Measurements from ENCODE around the gene TBCK. TPM values are rescaled to one million over a fixed set of nuclear protein-coding genes. Genes with fewer than 3 reads are reported as not detected.

TBCK gene
- total and polyA plus RNA-seq, 2 experiments from 2014 or later = 13.9 to 28.9 TPM

GRCh38 chr4:106320235-106320634 is 4.2 kb upstream of the TBCK start:
- Histone ChIP-seq H3K27ac (ENCODE audit: low read depth) (no peak overlapping the region), H3K9me2 (ENCODE audit: insufficient read depth) (no peaks in the 10 kb centered on the region), H3K27me3 (ENCODE audit: insufficient read depth) (no peaks in the 10 kb centered on the region), H3K4me2 (no peak overlapping the region), H4K20me1 (replicated peaks; ENCODE audit: insufficient read depth) (no peaks in the 10 kb centered on the region), H3F3A (replicated peaks; ENCODE audit: low read depth) (no peaks in the 10 kb centered on the region), H3K4me3 (no peak overlapping the region), H2AFZ (no peak overlapping the region), H3K79me2 (replicated peaks; ENCODE audit: insufficient read depth) (peaks cover 65% of the 10 kb centered on the region), H3K36me3 (ENCODE audit: insufficient read depth) (peaks cover 7% of the 10 kb centered on the region; the same call in 1 of the 2 replicates), H3K4me1 (ENCODE audit: insufficient read depth) (peaks cover 6% of the 10 kb centered on the region)
- DNase-seq (ENCODE audit: low spot score) = no peak
- Mint-ChIP-seq H3K4me1 (no peaks in the 10 kb centered on the region), H3K36me3 (ENCODE audit: low read depth) (peaks cover 28% of the 10 kb centered on the region), H3K27me3 (ENCODE audit: insufficient read depth, low read depth, poor library complexity) (no peaks in the 10 kb centered on the region), H3K4me3 (no peak overlapping the region), H3K27ac (no peak overlapping the region), H3K9me3 (peaks cover 17% of the 10 kb centered on the region)
- ATAC-seq = no peak
- no peak for TF ChIP-seq POLR2AphosphoS5 (IDR thresholded peaks at IDR 0.05; ENCODE audit: low read depth)
- TF ChIP-seq JUNB (IDR thresholded peaks at IDR 0.05; ENCODE audit: unreplicated experiment) = no peak
- no peak for TF ChIP-seq NANOG (IDR thresholded peaks at IDR 0.05; ENCODE audit: borderline replicate concordance)
- TF ChIP-seq, protein P1, sequence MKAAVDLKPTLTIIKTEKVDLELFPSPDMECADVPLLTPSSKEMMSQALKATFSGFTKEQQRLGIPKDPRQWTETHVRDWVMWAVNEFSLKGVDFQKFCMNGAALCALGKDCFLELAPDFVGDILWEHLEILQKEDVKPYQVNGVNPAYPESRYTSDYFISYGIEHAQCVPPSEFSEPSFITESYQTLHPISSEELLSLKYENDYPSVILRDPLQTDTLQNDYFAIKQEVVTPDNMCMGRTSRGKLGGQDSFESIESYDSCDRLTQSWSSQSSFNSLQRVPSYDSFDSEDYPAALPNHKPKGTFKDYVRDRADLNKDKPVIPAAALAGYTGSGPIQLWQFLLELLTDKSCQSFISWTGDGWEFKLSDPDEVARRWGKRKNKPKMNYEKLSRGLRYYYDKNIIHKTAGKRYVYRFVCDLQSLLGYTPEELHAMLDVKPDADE (IDR thresholded peaks at IDR 0.05) = no peak
- TF ChIP-seq, protein P2, sequence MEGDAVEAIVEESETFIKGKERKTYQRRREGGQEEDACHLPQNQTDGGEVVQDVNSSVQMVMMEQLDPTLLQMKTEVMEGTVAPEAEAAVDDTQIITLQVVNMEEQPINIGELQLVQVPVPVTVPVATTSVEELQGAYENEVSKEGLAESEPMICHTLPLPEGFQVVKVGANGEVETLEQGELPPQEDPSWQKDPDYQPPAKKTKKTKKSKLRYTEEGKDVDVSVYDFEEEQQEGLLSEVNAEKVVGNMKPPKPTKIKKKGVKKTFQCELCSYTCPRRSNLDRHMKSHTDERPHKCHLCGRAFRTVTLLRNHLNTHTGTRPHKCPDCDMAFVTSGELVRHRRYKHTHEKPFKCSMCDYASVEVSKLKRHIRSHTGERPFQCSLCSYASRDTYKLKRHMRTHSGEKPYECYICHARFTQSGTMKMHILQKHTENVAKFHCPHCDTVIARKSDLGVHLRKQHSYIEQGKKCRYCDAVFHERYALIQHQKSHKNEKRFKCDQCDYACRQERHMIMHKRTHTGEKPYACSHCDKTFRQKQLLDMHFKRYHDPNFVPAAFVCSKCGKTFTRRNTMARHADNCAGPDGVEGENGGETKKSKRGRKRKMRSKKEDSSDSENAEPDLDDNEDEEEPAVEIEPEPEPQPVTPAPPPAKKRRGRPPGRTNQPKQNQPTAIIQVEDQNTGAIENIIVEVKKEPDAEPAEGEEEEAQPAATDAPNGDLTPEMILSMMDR (conservative IDR thresholded peaks at IDR 0.05; ENCODE audit: low read depth in 2 of 2) = no peak
- TF ChIP-seq STAT1 (IDR thresholded peaks at IDR 0.05; ENCODE audit: unreplicated experiment) = no peak
- no peak for TF ChIP-seq EZH2phosphoT487 (IDR thresholded peaks at IDR 0.05; ENCODE audit: unreplicated experiment)
- TF ChIP-seq ZNF331 (CRISPR knock-in tag; IDR thresholded peaks at IDR 0.05; ENCODE audit: low read depth) = no peak
- TF ChIP-seq REST (IDR thresholded peaks at IDR 0.05; ENCODE audit: unreplicated experiment) = no peak
- TF ChIP-seq, protein P3, sequence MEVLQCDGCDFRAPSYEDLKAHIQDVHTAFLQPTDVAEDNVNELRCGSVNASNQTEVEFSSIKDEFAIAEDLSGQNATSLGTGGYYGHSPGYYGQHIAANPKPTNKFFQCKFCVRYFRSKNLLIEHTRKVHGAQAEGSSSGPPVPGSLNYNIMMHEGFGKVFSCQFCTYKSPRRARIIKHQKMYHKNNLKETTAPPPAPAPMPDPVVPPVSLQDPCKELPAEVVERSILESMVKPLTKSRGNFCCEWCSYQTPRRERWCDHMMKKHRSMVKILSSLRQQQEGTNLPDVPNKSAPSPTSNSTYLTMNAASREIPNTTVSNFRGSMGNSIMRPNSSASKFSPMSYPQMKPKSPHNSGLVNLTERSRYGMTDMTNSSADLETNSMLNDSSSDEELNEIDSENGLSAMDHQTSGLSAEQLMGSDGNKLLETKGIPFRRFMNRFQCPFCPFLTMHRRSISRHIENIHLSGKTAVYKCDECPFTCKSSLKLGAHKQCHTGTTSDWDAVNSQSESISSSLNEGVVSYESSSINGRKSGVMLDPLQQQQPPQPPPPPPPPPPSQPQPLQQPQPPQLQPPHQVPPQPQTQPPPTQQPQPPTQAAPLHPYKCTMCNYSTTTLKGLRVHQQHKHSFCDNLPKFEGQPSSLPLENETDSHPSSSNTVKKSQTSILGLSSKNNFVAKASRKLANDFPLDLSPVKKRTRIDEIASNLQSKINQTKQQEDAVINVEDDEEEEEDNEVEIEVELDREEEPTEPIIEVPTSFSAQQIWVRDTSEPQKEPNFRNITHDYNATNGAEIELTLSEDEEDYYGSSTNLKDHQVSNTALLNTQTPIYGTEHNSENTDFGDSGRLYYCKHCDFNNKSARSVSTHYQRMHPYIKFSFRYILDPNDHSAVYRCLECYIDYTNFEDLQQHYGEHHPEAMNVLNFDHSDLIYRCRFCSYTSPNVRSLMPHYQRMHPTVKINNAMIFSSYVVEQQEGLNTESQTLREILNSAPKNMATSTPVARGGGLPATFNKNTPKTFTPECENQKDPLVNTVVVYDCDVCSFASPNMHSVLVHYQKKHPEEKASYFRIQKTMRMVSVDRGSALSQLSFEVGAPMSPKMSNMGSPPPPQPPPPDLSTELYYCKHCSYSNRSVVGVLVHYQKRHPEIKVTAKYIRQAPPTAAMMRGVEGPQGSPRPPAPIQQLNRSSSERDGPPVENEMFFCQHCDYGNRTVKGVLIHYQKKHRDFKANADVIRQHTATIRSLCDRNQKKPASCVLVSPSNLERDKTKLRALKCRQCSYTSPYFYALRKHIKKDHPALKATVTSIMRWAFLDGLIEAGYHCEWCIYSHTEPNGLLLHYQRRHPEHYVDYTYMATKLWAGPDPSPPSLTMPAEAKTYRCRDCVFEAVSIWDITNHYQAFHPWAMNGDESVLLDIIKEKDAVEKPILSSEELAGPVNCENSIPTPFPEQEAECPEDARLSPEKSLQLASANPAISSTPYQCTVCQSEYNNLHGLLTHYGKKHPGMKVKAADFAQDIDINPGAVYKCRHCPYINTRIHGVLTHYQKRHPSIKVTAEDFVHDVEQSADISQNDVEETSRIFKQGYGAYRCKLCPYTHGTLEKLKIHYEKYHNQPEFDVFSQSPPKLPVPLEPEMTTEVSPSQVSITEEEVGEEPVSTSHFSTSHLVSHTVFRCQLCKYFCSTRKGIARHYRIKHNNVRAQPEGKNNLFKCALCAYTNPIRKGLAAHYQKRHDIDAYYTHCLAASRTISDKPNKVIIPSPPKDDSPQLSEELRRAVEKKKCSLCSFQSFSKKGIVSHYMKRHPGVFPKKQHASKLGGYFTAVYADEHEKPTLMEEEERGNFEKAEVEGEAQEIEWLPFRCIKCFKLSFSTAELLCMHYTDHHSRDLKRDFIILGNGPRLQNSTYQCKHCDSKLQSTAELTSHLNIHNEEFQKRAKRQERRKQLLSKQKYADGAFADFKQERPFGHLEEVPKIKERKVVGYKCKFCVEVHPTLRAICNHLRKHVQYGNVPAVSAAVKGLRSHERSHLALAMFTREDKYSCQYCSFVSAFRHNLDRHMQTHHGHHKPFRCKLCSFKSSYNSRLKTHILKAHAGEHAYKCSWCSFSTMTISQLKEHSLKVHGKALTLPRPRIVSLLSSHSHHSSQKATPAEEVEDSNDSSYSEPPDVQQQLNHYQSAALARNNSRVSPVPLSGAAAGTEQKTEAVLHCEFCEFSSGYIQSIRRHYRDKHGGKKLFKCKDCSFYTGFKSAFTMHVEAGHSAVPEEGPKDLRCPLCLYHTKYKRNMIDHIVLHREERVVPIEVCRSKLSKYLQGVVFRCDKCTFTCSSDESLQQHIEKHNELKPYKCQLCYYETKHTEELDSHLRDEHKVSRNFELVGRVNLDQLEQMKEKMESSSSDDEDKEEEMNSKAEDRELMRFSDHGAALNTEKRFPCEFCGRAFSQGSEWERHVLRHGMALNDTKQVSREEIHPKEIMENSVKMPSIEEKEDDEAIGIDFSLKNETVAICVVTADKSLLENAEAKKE (CRISPR knock-in tag; IDR thresholded peaks at IDR 0.05) = no peak
- TF ChIP-seq EZH2 (IDR thresholded peaks at IDR 0.05; ENCODE audit: low read depth, unreplicated experiment) = no peak

Data from GM23338 (cell line).